IgD-negative memory B cell (primary cell): Measurements from ENCODE around the gene SGMS1. TPM values are rescaled to one million over a fixed set of nuclear protein-coding genes. Genes with fewer than 3 reads are reported as not detected.
"Not testable (repeated sequence)": the region's sequence is repeated elsewhere in the genome, so short reads cannot be mapped to it uniquely, and the experiment has no call there.

Experiments
- H3K27ac Mint-ChIP-seq, 3 donors: one replicate each; pipeline ENCODE4 v1.8.0; 2020 to 2022; ENCODE audit warnings: mild to moderate bottlenecking in 3 of 3, mixed read lengths in 3 of 3, moderate library complexity in 1 of 3
- H3K27me3 Mint-ChIP-seq: one replicate; pipeline ENCODE4 v1.8.0; 2021; ENCODE audit warnings: mixed read lengths
- H3K36me3 Mint-ChIP-seq: one replicate; pipeline ENCODE4 v1.8.0; 2020; ENCODE audit warnings: mild to moderate bottlenecking, mixed read lengths
- H3K4me1 Mint-ChIP-seq, 3 donors: one replicate each; pipeline ENCODE4 v1.8.0; 2020 to 2022; ENCODE audit warnings: mixed read lengths in 3 of 3, mild to moderate bottlenecking in 1 of 3
- H3K4me3 Mint-ChIP-seq, 4 donors: one replicate each; pipeline ENCODE4 v1.8.0; 2020 to 2022; ENCODE audit warnings: mild to moderate bottlenecking in 4 of 4, mixed read lengths in 4 of 4, moderate library complexity in 3 of 4
- H3K9me3 Mint-ChIP-seq, 3 donors: one replicate each; pipeline ENCODE4 v1.8.0; 2020 to 2021; ENCODE audit warnings: mixed read lengths in 3 of 3, mild to moderate bottlenecking in 1 of 3
- polyA plus RNA-seq: library from polyadenylated mRNA; unstranded; fragments of 300-500 nt; fragmentation: Illumina TruSeq; gene quantifications from one replicate; pipeline ENCODE4 v1.2.3, GENCODE V29; 2021

The SGMS1 gene
- polyA plus RNA-seq, 1 donor from 2014 or later = 12.4 TPM

GRCh38 chr10:50286996-50287803 is 336.6 kb downstream of the SGMS1 start:
- no peak overlapping the region for H3K27ac Mint-ChIP-seq
- peaks cover 4% of the 10 kb centered on the region for H3K27me3 Mint-ChIP-seq
- H3K9me3 Mint-ChIP-seq = no peaks in the 10 kb centered on the region
- no peak overlapping the region for H3K4me3 Mint-ChIP-seq
- H3K4me1 Mint-ChIP-seq = no peaks in the 10 kb centered on the region
- no peaks in the 10 kb centered on the region for H3K36me3 Mint-ChIP-seq

GRCh38 chr10:50286517-50286916 is 337.2 kb downstream of the SGMS1 start:
- Mint-ChIP-seq H3K4me1 (no peaks in the 10 kb centered on the region), H3K27me3 (peaks cover 4% of the 10 kb centered on the region), H3K9me3 (no peaks in the 10 kb centered on the region), H3K4me3 (no peak overlapping the region), H3K36me3 (no peaks in the 10 kb centered on the region), H3K27ac (peak overlapping the region in 2 of 3 donors; percentile 12 to 60)

- peaks cover 3% of the 10 kb centered on the region for H3K36me3 Mint-ChIP-seq
- H3K4me1 Mint-ChIP-seq = peaks cover 0 to 3% (median 0%) of the 10 kb centered on the region in 3 donors
- H3K27ac Mint-ChIP-seq = no peak overlapping the region
- H3K4me3 Mint-ChIP-seq = no peak overlapping the region
- no peaks in the 10 kb centered on the region for H3K9me3 Mint-ChIP-seq
- peaks cover 4% of the 10 kb centered on the region for H3K27me3 Mint-ChIP-seq
Observed at GRCh38 chr10:50281967-50282522, 341.7 kb downstream of the SGMS1 start.

- peaks cover 7% of the 10 kb centered on the region for H3K27me3 Mint-ChIP-seq
- no peak overlapping the region for H3K27ac Mint-ChIP-seq
- no peaks in the 10 kb centered on the region for H3K9me3 Mint-ChIP-seq
- H3K36me3 Mint-ChIP-seq = peaks cover 3% of the 10 kb centered on the region
- H3K4me3 Mint-ChIP-seq = no peak overlapping the region
- peaks cover 0 to 3% (median 0%) of the 10 kb centered on the region in 3 donors for H3K4me1 Mint-ChIP-seq
Observed at GRCh38 chr10:50281210-50281966, 342.4 kb downstream of the SGMS1 start.

- H3K27me3 Mint-ChIP-seq = peaks cover 8% of the 10 kb centered on the region
- H3K27ac Mint-ChIP-seq = no peak overlapping the region
Observed at GRCh38 chr10:50280049-50280841, 343.5 kb downstream of the SGMS1 start.

GRCh38 chr10:50279489-50279888 is 344.3 kb downstream of the SGMS1 start:
- no peak overlapping the region for H3K27ac Mint-ChIP-seq
- peaks cover 3% of the 10 kb centered on the region for H3K36me3 Mint-ChIP-seq
- no peak overlapping the region for H3K4me3 Mint-ChIP-seq
- H3K27me3 Mint-ChIP-seq = peaks cover 8% of the 10 kb centered on the region
- peaks cover 0 to 3% (median 2%) of the 10 kb centered on the region in 3 donors for H3K4me1 Mint-ChIP-seq
- no peaks in the 10 kb centered on the region for H3K9me3 Mint-ChIP-seq

More at GRCh38 chr10:50280049-50280841, 343.5 kb downstream of the SGMS1 start:
- Mint-ChIP-seq H3K9me3 (no peaks in the 10 kb centered on the region), H3K36me3 (peaks cover 3% of the 10 kb centered on the region), H3K4me1 (peaks cover 0 to 3% (median 2%) of the 10 kb centered on the region in 3 donors), H3K4me3 (no peak overlapping the region)

- Mint-ChIP-seq H3K36me3 (no peaks in the 10 kb centered on the region), H3K4me1 (peaks cover 0 to 8% (median 3%) of the 10 kb centered on the region in 3 donors), H3K27me3 (peaks cover 4% of the 10 kb centered on the region), H3K4me3 (no peak overlapping the region), H3K27ac (no peak overlapping the region), H3K9me3 (no peaks in the 10 kb centered on the region)
Observed at GRCh38 chr10:50275650-50276235, 348.0 kb downstream of the SGMS1 start.

- Mint-ChIP-seq H3K4me3 (no peak overlapping the region), H3K4me1 (peaks cover 0 to 8% (median 0%) of the 10 kb centered on the region in 3 donors), H3K9me3 (no peaks in the 10 kb centered on the region), H3K27me3 (peaks cover 4% of the 10 kb centered on the region), H3K27ac (no peak overlapping the region), H3K36me3 (no peaks in the 10 kb centered on the region)
Observed at GRCh38 chr10:50272531-50272930, 351.2 kb downstream of the SGMS1 start.

GRCh38 chr10:50271564-50272250 is 352.0 kb downstream of the SGMS1 start:
- Mint-ChIP-seq H3K27me3 (peaks cover 3% of the 10 kb centered on the region), H3K9me3 (peaks cover 0 to 2% (median 0%) of the 10 kb centered on the region in 3 donors), H3K36me3 (no peaks in the 10 kb centered on the region), H3K4me1 (peaks cover 0 to 8% (median 0%) of the 10 kb centered on the region in 3 donors), H3K4me3 (no peak overlapping the region), H3K27ac (no peak overlapping the region)

GRCh38 chr10:50267877-50268276 is 355.9 kb downstream of the SGMS1 start:
- H3K27me3 Mint-ChIP-seq, H3K36me3 Mint-ChIP-seq, H3K9me3 Mint-ChIP-seq, H3K27ac Mint-ChIP-seq, H3K4me1 Mint-ChIP-seq: not testable (repeated sequence)
- H3K4me3 Mint-ChIP-seq = peak overlapping the region in 1 of 4 donors; percentile 7

GRCh38 chr10:50262625-50263024 is 361.1 kb downstream of the SGMS1 start:
- Mint-ChIP-seq H3K4me3 (peak overlapping the region; percentile 22 to 88 (median 75)), H3K27me3 (peaks cover 17% of the 10 kb centered on the region), H3K4me1 (peaks cover 25 to 28% (median 27%) of the 10 kb centered on the region in 3 donors), H3K27ac (peak overlapping the region in 1 of 3 donors; percentile 19)
- H3K9me3 Mint-ChIP-seq, H3K36me3 Mint-ChIP-seq: not testable (repeated sequence)

- Mint-ChIP-seq H3K36me3 (peaks cover 6% of the 10 kb centered on the region), H3K4me1 (peaks cover 27 to 28% (median 28%) of the 10 kb centered on the region in 3 donors), H3K4me3 (peak overlapping the region; percentile 9 to 93 (median 70)), H3K27ac (peak overlapping the region; percentile 2 to 58 (median 46)), H3K9me3 (peaks cover 0 to 3% (median 3%) of the 10 kb centered on the region in 3 donors), H3K27me3 (peaks cover 19% of the 10 kb centered on the region)
Observed at GRCh38 chr10:50260791-50261281, 362.9 kb downstream of the SGMS1 start.
